HG03039 (cell line): ENCODE measurements around the gene CRYAB.
"Not testable (repeated sequence)": the region's sequence is repeated elsewhere in the genome, so short reads cannot be mapped to it uniquely, and the experiment has no call there.

Source experiments
- ATAC-seq: cut with Tn5 transposase; IDR thresholded peaks from one replicate; pipeline ENCODE4 v1.9.1; 2021; ENCODE audit warnings: mild to moderate bottlenecking, moderate library complexity; ENCODE audit not compliant: unreplicated experiment

Gene CRYAB

DNA sequence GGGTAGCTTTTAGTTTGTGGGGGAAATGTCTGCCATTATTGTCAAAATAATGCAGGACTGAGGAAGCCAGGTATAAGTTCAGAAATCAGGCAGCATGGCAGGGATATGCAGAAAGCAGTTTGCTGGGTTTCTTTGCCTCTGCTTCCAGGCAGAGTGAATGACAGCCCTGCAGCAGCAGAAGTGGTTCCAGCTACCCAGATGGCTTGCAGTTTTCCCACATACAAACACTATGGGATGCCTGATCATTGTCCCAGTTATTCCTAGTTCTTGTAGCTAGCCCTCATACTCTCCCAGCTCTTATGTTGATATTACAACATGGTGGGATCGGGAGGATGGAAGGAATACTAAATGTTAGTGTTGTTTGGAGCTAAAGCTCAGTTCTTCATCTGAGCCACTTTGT lies 22.7 kb upstream of the CRYAB start:
- ATAC-seq, result no peak

DNA sequence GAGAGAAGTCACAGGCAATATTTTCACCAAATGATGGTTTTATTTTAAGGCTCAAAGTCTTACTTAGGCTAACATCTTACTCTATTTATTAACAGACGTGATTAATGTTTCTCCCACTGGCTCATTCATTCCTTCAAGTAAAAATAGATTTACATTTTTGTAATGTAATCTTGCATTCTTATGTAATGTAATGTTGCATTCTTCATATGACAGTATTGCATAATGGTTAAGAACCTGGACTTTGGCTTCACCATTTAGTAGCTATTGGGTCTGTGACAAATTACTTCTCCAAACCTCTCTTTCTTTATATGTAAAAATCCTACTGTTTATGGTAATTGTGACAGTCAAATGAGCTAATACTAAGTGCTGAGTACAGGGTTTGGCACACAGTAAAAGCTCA lies 22.3 kb upstream of the CRYAB start:
- no peak for ATAC-seq

DNA sequence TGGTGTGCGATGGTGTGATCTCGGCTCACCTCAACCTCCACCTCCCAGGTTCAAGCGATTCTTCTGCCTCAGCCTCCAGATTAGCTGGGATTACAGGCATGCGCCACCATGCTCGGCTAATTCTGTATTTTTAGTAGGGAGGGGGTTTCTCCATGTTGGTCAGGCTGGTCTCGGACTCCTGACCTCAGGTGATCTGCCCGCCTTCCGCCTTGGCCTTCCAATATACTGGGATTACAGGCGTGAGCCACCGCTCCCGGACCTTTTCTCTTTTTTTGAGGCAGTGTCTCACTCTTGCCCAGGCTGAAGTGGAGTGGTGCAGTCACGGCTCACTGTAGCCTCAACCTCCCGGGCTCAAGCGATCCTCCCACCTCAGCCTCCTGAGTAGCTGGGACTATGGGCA lies 21.6 kb upstream of the CRYAB start:
- not testable (repeated sequence) for ATAC-seq

- ATAC-seq, result no peak
Observed at GRCh38 chr11:111932611-111932950, 21.0 kb upstream of the CRYAB start.

- no peak for ATAC-seq
Observed at GRCh38 chr11:111930472-111930871, 18.9 kb upstream of the CRYAB start.

GRCh38 chr11:111926505-111927391 lies 15.2 kb upstream of the CRYAB start:
- peak; percentile 91 for ATAC-seq

GRCh38 chr11:111925953-111926352 lies 14.4 kb upstream of the CRYAB start:
- no peak for ATAC-seq

DNA sequence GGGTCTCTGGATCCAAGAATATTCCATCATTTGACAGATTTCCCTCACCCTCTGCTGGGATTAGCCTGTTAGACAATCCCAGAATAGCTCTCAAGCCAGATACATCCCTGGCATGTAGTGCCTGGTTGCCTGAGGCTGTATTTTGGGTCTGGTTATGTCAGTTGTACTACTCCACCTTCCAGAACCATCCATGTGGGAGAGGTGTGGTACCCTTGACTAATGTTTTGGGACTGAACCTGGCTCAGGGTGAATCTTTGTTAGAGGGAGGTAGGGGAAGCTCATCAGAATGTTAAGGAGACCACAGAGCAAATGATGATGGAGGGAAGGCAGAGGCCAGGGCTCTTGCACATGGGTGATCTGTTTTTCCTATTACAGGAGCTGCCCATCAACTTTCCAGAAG lies 12.4 kb upstream of the CRYAB start:
- ATAC-seq, result no peak

- no peak for ATAC-seq
Observed at GRCh38 chr11:111923351-111923788, 11.8 kb upstream of the CRYAB start.

DNA sequence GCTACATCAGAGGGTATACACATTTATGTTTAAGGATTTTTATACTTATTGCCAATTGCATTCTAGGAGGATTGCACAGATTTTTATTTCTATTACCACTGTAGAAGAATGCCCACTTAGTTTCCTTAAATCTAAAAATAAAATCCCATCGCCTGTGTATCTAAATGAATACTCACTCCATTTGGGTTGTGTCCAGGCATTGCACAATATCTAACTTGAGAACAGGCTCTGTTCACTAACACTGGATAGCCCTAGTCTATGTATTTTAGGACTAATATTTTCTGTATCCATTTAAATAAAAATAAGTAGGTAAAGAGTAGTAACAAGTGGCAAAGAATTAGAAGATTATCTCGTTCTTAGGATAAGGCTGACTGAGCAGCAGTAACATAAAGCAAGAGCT lies 11.2 kb upstream of the CRYAB start:
- ATAC-seq, result no peak

DNA sequence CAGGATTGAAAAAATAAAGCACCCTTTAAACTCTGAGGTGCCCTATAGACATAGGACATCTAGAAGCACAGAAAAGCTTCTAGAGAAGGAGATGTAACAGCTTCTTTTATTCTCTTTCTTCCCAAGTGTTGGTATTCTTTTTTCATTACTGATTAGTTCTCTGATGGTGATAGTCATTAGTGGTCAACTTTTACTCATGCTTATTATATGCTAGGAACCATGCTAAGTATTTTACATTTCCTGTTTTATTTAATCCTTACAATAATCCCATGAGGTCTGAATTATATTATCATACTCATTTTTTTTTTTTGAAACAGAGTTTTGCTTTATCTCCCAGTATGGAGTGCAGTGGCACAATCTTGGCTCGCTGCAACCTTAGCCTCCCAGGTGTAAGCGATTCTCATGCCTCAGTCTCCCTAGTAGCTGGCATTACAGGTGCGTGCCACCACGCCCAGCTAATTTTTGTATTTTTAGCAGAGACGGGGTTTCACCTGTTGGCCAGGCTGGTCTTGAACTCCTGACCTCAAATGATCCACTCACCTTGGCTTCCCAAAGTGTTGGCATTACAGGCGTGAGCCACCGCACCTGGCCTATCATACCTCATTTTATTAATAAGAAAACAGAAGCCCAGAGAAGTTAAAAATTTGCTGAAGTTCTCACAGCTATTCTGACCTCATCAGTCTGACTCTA lies 10.1 kb upstream of the CRYAB start:
- no peak for ATAC-seq

DNA sequence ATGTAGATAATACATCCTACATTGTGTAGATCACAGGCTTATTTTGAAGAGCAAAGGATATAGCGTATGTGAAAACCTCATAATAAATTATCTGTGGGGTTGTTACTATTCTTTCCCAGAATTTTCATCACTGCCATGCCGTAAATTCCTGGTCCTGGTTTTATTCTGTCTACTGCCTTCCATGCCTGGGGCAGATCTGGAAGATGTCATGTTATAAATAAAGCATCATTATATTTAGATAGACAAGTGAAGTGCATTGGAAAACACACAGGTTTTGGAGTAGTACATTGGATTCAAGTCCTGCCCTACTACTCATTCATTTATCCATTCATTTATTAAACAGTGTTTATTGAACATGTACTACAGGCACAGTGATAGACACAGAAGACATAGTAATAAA lies 9.3 kb upstream of the CRYAB start:
- no peak for ATAC-seq

DNA sequence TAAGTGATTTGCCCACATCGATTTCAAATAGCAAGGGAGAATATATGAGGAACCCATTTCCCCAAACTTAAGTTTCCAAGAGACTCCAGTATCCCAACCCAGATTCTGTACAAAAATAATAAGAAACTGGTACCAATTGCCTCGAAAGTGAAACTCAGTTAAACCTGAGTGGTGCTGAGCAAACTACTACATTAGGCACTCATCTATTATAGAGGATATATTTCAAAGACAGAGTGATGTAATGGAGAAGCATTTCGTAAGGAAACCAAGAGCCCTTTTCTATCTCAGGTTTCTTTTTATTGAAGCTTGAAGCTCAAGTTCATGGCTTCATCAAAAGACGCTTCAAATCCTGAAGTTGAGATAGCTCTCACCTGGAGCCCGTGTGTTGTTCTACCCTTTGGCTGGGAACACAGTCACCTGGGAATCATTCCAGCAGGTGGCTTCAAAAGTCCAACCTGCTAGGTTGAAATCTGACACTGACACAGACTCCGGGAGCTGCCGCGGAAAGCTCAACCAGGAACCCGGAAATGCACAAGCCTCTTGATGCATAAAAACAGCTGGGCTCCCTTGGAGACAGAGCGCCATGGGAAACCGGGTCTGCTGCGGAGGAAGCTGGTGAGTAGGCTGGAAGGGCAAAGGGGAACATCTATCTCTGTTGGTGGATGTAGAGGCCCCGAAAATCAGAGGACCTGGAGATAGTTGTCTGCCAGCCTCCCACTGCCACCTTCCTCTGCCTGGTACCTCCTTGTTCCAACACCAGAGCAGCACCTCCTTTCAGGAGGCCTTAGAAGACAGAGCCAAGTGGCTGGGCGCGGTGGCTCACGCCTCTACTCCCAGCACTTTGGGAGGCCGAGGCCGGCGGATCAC lies 7.1 kb upstream of the CRYAB start, which contains the start of gene C11orf52:
Gene C11orf52, plus strand, starts transcription at position 524 of the 867 bp plus-strand sequence. Its CDS starts 60 bp downstream, at position 584.
- no peak for ATAC-seq

GRCh38 chr11:111917788-111918187 lies 6.2 kb upstream of the CRYAB start:
- ATAC-seq, result no peak

GRCh38 chr11:111917312-111917711 lies 5.7 kb upstream of the CRYAB start:
- ATAC-seq, result no peak

DNA sequence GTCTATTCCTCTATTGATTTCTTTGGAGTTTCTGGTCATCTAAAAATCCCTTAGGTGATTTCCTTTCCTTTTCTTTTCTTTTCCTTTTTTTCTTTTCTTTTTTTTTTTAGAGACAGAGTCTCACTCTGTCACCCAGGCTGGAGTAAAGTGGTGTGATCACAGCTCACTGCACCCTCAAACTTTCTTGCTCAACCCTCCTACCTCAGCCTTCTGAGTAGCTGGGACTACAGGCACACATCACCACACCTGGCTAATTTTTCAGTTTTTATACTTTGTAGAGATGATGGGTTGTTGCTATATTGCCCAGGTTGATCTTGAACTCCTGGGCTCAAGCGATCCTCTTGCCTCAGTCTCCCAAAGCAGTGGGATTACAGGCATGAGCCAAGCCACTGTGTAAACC lies 5.2 kb upstream of the CRYAB start:
- ATAC-seq, result no peak

DNA sequence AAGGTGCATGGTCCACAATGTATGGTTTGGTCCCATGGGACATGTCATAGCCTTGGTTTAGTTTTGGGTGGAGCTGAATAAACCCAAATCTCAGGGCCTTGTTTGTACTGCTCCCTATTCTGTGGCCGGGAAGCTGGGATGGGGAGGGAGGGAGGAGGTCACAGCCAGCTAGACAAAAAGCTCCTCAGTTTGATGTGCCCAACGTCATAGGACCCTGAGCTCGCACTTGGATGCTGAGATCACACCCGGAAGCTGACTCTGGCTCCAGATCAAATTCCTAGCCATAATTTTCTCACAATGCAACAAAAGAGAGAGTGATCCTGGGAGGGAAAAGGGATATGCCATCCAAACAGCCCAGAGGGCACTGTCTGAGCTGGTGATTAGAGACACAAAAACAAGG lies 2.4 kb upstream of the CRYAB start:
- ATAC-seq, result no peak

DNA sequence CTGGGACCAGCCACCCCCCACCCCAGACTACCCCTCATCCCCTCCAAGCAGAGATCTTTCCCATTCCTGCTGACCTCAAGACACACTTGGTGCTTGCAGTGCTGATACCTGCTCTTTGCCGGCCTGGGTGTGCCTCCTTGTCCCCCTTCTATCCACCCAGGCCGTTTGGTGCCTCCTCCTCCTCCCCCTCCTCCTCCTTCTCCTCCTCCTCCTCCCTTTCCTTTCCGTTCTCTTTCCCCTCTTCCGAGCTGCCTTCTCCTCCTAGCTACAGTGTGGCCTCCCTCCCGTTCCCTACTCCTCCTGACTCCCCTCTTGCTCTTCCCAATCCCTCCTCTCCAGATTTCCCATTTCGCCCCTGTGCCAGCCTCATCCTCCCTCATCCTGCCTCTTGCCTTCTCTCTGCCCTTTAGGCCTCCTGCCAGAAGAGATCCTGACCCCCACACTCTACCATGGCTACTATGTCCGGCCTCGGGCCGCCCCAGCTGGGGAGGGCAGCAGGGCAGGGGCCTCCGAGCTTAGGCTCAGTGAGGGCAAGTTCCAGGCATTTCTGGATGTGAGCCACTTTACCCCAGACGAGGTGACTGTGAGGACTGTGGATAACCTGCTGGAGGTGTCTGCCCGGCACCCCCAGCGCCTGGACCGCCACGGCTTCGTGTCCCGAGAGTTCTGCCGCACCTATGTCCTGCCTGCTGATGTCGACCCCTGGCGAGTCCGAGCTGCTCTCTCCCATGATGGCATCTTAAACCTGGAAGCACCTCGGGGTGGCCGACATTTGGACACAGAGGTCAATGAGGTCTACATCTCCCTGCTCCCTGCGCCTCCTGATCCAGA lies 1.7 kb upstream of the CRYAB start:
- ATAC-seq, result no peak

DNA sequence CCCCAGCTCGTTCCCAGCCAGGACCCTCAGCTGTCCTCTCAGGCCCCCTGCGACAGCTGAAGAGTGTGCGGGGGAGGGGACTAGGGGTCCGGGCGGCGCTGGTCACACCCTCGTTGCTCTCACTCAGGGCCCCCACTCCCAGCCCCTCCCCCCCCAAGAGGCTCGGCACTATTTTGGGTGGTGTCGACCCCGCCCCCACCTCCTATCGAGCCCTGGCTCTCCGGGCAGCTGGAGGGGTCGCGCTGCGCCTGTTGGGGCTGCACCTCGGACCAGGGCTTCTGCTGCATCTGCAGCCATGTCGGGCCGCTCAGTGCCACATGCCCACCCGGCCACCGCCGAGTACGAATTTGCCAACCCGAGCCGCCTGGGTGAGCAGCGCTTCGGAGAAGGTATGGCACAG lies 965 bp upstream of the CRYAB start, which contains the start of gene HSPB2:
Gene HSPB2, plus strand, starts transcription at position 200 of the 400 bp plus-strand sequence. Its CDS starts 96 bp downstream, at position 296.
- ATAC-seq, result no peak
